Cardiac ventricle fibroblast (primary cell): Measurements from ENCODE around the gene SNX11. TPM values are rescaled to one million over a fixed set of nuclear protein-coding genes. Genes with fewer than 3 reads are reported as not detected.

ENCODE experiments used
- total RNA-seq: library from RNA; depleted of rRNA; stranded (reverse); fragments of >200 nt; gene quantifications from 2 replicates; pipeline ENCODE4 v1.2.3, GENCODE V29; 2015

The SNX11 gene, protein sequence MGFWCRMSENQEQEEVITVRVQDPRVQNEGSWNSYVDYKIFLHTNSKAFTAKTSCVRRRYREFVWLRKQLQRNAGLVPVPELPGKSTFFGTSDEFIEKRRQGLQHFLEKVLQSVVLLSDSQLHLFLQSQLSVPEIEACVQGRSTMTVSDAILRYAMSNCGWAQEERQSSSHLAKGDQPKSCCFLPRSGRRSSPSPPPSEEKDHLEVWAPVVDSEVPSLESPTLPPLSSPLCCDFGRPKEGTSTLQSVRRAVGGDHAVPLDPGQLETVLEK
- 7.1 and 12.8 TPM in 2 replicates for total RNA-seq

DNA sequence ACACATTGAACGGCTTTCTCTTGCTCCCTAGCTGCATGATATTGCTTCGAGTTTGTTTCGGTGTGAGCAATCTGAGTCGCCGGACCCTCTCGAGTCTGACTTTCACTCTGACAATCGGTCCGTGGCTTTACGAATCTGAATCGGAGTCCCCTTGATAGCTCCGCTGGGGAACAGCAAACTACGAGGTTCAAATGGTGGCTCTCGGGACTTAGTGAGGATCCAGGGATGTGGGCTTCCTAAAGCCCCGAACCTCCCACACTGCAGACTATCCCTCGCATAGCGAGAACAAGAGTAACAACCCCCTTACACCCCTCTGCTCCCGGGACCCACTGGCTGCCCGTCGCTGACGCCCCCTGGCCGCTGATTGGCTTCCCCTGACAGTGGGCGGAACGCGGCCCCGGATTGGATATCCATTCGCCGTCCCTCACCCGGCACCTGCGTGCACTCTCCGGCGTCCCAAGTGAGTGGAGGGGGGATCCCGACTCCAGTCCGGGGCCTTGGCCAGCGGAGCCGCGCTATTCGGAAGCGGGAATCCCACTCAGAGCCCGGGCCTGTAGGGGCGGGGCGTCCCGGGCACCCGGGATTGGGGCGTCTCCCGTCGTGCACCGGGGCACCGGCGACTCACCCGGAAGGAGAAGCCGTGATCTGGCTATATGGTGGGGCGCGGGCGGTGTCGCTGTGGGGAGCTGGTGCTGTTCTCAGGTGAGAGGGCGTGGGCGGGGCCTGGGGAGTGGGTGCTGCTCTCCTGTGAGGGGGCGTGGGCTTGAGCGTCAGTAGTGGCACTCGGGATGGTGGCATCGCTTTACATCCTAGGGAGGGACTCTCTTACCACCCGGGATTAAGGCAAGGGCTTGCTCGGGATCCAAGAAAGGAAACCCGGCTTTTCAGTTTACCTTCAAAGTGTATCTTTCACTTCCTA lies at the start of gene SNX11:
TSS of gene SNX11 (plus strand) at position 630 of the 919 bp plus-strand sequence. CDS start 4,278 bp downstream, outside the sequence.

GRCh38 chr17:48101012-48101720 lies 6.4 kb upstream of the SNX11 start, which contains the start of gene CBX1:
CBX1 (minus strand) TSS chr17:48101478; CDS start chr17:48077004, 24,474 bp downstream.

Other genes with a start within 250 kb of the SNX11 start
- gene SP2, start 211.5 kb upstream of the SNX11 start, total RNA-seq = 3.0 and 5.4 TPM in 2 replicates
- gene PNPO, start 166.2 kb upstream of the SNX11 start, total RNA-seq = 23.5 and 25.4 TPM in 2 replicates
- gene PRR15L, start 149.9 kb upstream of the SNX11 start, total RNA-seq = not detected in 2 replicates
- gene CDK5RAP3, start 136.7 kb upstream of the SNX11 start, total RNA-seq = 55.2 and 56.6 TPM in 2 replicates
- gene COPZ2, start 70.0 kb upstream of the SNX11 start, total RNA-seq = 50.2 and 55.9 TPM in 2 replicates
- gene NFE2L1, start 59.4 kb upstream of the SNX11 start, total RNA-seq = 59.9 and 63.1 TPM in 2 replicates
- 35.3 and 42.2 TPM in 2 replicates for gene CBX1, start 6.3 kb upstream of the SNX11 start, total RNA-seq